ENCODE results near the gene PPIAL4G.
"Not testable (repeated sequence)": the region's sequence is repeated elsewhere in the genome, so short reads cannot be mapped to it uniquely, and the experiment has no call there.

The PPIAL4G gene

DNA sequence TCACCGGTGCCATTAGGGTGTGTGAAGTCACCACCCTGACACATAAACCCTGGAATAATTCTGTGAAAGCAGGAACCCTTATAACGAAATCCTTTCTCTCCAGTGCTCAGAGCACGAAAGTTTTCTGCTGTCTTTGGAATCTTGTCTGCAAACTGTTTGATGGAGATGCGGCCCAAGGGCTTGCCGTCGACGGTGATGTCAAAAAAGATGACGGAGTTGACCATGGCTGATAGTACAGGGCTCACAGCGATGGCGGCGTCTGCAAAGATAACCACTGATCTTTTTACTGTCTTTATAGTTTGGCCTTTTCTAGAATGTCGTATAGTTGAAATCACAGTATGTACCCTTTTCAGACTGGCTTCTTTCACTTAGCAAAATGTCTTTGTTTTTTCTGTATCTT lies at the start of gene PPIAL4G:
PPIAL4G (minus strand) TSS at position 274 of the 400 bp plus-strand sequence; CDS start at position 224, 50 bp downstream.
- H3K9me3 ChIP-seq; DNase-seq; H3K27me3 ChIP-seq; H3K27ac ChIP-seq; intact Hi-C loops (cut with DNase I; ENCODE audit: low total_unique reads); H3K4me3 ChIP-seq; H3K36me3 ChIP-seq; H3K4me1 ChIP-seq: not testable (repeated sequence)

DNA sequence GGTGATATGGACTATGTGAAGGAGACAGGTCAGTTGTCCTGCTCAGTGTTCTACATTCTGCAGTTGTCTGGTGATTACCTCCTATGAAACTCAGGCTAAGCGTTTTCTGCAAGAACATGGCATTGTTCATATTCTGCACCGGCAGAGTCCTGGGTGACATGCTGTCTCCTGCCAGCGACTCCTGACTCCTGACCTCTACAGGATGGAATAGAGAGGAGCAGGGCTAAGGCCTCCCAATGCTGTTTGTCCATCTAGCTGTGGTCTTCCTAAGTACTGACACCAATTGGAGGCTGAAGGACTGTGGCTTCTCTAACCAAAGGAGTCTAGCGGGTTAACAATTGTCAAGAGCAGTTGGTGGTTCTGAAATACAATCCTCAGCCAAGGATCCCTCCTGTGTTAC lies 49.1 kb upstream of the PPIAL4G start:
- H3K36me3 ChIP-seq, result peaks cover 0 to 14% (median 9%) of the 10 kb centered on the region in 3 donors
- H3K4me3 ChIP-seq; H3K4me1 ChIP-seq; DNase-seq; H3K27me3 ChIP-seq; intact Hi-C loops (cut with DNase I; ENCODE audit: low total_unique reads); H3K27ac ChIP-seq; H3K9me3 ChIP-seq: not testable (repeated sequence)

DNA sequence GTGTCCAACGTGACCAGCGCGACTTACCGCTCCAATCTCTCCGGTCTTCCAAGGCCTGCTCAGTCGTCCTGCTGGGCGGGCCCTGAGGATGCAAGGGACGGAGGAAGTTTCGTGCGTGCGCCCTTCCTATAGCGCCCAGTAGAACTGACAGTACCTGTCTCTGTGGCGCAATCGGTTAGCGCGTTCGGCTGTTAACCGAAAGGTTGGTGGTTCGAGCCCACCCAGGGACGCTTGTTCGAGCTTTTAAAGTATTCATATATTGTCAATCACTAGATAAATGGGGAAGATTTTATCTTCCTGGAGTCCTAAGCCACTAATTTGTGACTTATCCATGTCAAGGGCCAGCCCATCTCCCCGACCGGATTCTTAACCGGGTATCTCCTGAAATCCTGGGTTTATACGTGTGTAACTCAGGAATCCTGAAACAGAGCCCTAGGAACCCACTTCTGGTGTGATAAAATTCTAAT lies 46.0 kb upstream of the PPIAL4G start:
- intact Hi-C loops (cut with DNase I; ENCODE audit: low total_unique reads); H3K27me3 ChIP-seq; H3K36me3 ChIP-seq; H3K4me1 ChIP-seq; H3K9me3 ChIP-seq: not testable (repeated sequence)
- Histone ChIP-seq H3K4me3 (peak overlapping the region; percentile 42 to 46), H3K27ac (peak overlapping the region; percentile 13 to 28)
- DNase-seq, result peak; percentile 28 to 62

DNA sequence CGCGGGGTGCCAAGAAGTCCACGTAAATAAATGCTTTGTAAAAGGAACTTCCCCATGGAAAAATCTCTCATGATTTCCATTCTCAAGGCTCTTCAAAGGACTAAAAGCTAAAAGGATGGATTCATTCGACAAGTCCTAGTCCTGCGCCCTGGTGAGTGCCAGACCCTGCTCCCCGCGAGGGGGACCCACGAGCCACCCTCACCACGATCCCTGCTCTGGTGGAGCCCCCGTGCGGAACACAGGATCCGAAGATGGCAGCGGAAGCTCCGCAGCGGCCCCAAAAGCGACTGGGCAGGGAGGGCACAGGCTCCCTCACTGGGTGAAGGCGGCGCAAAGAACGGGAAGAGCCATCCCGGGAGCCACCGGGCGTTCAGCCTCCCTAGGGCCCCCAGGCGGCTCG lies 45.5 kb upstream of the PPIAL4G start:
- H3K27me3 ChIP-seq; H3K4me1 ChIP-seq; intact Hi-C loops (cut with DNase I; ENCODE audit: low total_unique reads); H3K36me3 ChIP-seq; DNase-seq; H3K9me3 ChIP-seq: not testable (repeated sequence)
- TF ChIP-seq, protein P1, sequence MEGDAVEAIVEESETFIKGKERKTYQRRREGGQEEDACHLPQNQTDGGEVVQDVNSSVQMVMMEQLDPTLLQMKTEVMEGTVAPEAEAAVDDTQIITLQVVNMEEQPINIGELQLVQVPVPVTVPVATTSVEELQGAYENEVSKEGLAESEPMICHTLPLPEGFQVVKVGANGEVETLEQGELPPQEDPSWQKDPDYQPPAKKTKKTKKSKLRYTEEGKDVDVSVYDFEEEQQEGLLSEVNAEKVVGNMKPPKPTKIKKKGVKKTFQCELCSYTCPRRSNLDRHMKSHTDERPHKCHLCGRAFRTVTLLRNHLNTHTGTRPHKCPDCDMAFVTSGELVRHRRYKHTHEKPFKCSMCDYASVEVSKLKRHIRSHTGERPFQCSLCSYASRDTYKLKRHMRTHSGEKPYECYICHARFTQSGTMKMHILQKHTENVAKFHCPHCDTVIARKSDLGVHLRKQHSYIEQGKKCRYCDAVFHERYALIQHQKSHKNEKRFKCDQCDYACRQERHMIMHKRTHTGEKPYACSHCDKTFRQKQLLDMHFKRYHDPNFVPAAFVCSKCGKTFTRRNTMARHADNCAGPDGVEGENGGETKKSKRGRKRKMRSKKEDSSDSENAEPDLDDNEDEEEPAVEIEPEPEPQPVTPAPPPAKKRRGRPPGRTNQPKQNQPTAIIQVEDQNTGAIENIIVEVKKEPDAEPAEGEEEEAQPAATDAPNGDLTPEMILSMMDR (IDR thresholded peaks at IDR 0.05), result peak in 1 of 2 experiments; percentile 24
- peak overlapping the region; percentile 13 to 28 for H3K27ac ChIP-seq
- H3K4me3 ChIP-seq, result peak overlapping the region; percentile 42 to 46

DNA sequence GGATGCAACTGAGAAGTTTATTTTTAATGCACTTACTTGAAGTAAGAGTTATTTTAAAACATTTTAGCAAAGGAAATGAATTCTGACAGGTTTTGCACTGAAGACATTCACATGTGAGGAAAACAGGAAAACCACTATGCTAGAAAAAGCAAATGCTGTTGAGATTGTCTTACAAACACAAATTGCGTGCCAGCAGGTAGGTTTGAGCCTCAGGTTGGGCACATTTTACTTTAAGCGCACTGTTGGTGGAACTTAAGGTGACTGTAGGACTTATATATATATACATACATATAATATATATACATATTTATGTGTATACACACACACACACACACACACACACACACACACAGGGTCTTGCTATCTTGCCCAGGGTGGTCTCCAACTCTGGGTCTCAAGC lies 43.5 kb upstream of the PPIAL4G start:
- intact Hi-C loops (cut with DNase I; ENCODE audit: low total_unique reads); H3K27me3 ChIP-seq: not testable (repeated sequence)

DNA sequence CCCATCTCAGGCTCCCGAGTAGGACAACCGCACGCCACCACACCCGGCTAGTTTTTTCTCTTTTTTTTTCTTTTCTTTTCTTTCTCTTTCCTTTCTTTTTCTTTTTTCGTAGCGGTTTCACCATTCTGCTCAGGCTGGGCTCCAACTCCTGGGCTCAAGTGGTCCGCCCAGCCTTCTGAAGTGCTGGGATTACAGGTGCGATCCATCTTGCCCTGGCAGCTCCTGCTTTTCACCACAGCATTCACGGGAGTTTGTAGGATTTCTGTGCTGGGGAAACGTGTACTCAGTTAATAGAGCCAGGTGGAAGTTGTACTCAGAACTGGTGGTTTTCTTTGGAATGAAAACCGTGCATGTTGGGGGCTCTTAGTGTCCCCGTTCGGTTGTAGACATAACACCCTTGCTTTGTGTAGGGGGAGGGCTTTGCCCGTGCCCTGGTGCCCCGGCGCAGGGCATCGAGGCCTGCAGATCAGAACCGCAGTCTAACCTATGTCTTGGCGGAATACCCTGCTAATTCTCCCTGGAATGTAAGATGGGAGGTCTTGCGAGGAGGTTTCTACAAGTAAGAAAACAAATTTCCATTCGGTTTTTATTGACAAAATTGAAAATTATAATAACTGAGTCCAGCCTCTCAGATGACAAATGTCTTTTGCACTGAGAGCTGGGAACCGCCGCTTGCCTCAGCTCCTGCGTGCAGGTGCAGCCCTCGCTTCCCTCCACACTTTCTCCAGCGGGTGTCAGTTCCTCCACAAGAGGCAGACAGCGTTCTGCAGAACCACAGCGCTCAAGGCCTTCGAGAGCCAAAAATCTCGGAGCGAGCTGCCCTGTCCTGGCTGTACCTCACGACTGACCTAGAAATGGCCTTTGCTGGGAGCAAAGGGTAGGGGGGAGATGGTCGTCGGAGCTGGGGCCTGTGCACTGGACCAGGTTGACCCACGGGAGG lies 40.4 kb upstream of the PPIAL4G start:
- intact Hi-C loops (cut with DNase I; ENCODE audit: low total_unique reads); H3K4me1 ChIP-seq; H3K36me3 ChIP-seq; H3K9me3 ChIP-seq; DNase-seq; H3K27me3 ChIP-seq: not testable (repeated sequence)
- Histone ChIP-seq H3K4me3 (peak overlapping the region; percentile 51 to 57), H3K27ac (peak overlapping the region in 1 of 2 donors; percentile 76)

More for the DNA sequence above, 43.5 kb upstream of the PPIAL4G start:
- not testable (repeated sequence) for H3K4me3 ChIP-seq, H3K9me3 ChIP-seq, H3K36me3 ChIP-seq, DNase-seq, H3K4me1 ChIP-seq, H3K27ac ChIP-seq

DNA sequence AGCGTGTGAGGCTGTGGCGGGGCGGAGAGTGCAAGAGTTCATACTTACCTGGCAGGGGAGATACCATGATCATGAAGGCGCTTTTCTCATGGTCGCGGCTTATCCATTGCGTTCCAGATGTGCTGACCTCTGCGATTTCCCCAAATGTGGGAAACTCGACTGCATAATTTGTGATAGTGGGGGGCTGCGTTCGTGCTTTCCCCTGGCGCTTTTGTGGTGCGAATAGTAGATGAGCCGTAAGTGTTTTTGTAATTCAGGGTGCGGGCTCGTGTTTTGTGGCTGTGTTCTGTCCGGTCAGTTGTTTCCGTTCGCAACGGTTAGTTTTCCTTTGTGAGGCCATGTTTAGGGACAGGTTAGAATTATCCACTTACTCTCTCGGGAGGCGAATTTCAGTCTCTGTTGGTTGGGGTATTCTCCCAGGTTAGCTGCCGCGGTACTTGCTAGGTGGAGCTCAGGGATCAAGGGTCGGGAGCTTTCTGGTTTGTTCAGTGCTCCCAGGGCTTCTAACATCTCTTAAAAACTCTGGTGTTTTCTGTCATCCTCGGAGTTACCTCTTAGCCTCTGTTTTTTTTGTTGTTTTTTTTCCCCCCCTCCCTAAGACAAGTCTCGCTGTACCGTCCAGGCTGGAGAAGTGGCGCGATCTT lies 39.6 kb upstream of the PPIAL4G start:
- H3K9me3 ChIP-seq, result not testable (repeated sequence)

DNA sequence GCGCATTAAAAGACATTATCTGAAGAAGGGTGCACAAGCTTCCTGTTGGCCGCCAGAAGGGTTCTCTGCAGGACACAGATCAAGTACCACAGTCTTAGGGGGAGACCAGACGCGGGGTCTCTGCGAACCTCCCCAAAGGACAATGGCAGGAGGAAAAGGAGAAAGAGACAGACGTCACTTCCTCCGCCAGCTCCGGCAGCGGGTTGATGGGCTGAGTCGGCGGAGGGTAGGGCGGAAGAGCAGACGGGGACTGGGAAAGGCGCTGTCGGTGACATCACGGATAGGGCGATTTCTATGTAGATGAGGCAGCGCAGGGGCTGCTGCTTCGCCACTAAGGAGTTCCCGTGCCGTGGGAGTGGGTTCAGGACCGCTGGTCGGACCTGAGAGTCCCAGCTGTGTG lies 39.0 kb upstream of the PPIAL4G start:
- H3K27ac ChIP-seq, result peak overlapping the region; percentile 74 to 76
- H3K4me3 ChIP-seq, result peak overlapping the region; percentile 51 to 57

More for the DNA sequence above, 39.6 kb upstream of the PPIAL4G start:
- Histone ChIP-seq H3K4me3 (peak overlapping the region; percentile 51 to 57), H3K27ac (peak overlapping the region; percentile 74 to 76)
- H3K4me1 ChIP-seq; intact Hi-C loops (cut with DNase I; ENCODE audit: low total_unique reads); H3K27me3 ChIP-seq; H3K36me3 ChIP-seq: not testable (repeated sequence)
- peak; percentile 79 to 84 for DNase-seq

DNA sequence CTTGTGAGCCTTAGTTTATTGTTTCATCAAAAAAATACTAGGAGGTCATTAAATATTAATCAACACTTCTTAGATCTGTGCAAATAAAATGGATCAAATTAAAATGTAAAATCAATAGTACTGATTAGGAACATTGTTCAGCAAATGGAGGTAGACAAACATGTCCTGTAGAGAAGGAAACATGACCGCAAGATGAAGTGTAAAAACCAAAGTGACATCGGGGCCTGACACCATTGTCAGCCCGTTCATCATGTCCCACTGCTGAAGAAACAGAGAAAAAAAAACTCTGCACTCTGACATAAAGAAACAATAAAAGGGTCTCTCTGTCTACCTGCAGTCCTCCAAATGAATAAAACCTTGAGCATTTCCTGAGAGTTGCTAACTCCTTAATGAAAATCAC lies 31.2 kb upstream of the PPIAL4G start:
- H3K9me3 ChIP-seq; intact Hi-C loops (cut with DNase I; ENCODE audit: low total_unique reads): not testable (repeated sequence)

More for the DNA sequence above, 39.0 kb upstream of the PPIAL4G start:
- H3K27me3 ChIP-seq; intact Hi-C loops (cut with DNase I; ENCODE audit: low total_unique reads); H3K36me3 ChIP-seq; H3K9me3 ChIP-seq; H3K4me1 ChIP-seq: not testable (repeated sequence)
- DNase-seq, result peak; percentile 75 to 90

DNA sequence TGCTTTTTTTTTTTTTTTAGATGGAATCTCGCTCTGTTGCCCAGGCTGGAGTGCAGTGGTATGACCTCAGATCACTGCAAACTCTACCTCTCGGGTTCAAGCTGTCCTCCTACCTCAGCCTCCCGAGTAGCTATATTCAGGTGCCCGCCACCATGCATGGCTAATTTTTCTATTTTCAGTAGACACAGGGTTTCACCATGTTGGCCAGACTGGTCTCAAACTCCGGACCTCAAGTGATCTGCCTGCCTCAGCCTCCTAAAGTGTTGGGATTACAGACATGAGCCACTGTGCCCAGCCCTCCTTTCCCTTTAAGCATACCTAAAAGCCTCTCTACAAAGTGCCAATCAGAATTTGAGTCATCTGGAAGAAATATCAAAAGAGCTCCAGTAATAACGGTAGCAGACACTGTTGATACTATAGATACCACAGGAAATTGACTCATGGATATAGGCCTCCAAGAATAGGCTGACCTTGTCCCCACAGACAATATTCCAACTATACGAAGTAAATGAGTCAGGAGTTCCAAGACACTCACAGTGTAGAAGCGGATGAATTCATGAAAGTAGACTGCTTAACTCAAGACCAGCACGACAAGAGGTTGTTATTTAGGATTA lies 29.6 kb upstream of the PPIAL4G start:
- H3K4me3 ChIP-seq; H3K4me1 ChIP-seq; H3K36me3 ChIP-seq; DNase-seq; H3K9me3 ChIP-seq; H3K27ac ChIP-seq; intact Hi-C loops (cut with DNase I; ENCODE audit: low total_unique reads); H3K27me3 ChIP-seq: not testable (repeated sequence)

More for the DNA sequence above, 31.2 kb upstream of the PPIAL4G start:
- not testable (repeated sequence) for H3K27ac ChIP-seq, H3K4me1 ChIP-seq, H3K4me3 ChIP-seq, H3K27me3 ChIP-seq, DNase-seq, H3K36me3 ChIP-seq

DNA sequence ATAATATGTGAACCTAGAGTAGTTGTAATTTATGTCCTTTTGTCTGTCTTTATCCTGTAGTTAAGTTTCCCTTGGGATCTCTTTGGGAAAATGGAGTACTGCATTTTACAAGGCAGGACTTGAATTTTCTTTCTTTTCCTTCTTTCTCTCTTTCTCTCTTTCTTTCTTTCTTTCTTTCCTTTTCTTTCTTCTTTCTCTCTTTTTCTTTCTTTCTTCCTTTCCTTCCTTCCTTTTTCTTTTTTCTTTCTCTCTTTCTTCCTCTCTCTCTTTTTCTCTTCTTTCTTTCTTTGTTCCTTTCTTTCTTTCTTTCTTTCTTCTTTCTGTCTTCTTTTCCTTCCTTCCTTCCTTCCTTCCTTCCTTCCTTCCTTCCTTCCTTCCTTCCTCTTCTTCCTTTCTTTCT lies 10.8 kb upstream of the PPIAL4G start:
- H3K4me1 ChIP-seq; intact Hi-C loops (cut with DNase I; ENCODE audit: low total_unique reads); H3K27ac ChIP-seq; DNase-seq; H3K4me3 ChIP-seq; H3K27me3 ChIP-seq; H3K9me3 ChIP-seq; H3K36me3 ChIP-seq: not testable (repeated sequence)

DNA sequence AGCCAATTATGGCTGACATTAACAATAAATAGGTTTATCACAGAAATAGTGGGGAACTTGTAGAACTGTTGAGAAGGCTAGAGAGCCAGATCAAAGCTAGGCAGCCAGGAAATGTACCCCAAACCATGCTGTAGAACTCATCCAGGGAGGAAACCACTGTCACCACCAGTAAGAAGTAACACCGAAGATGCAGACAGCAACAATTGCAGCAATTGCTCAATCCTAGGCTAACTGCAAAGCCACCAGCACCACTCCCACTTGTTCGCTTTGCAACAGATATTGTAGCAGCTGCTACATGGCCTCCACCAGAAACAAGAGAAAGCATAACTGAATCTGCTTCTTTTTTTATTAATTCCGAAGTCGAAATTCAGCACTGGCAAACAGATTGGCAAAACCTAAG lies 2.0 kb downstream of the PPIAL4G start:
- not testable (repeated sequence) for H3K36me3 ChIP-seq, H3K27ac ChIP-seq

More for the DNA sequence above, 2.0 kb downstream of the PPIAL4G start:
- H3K27me3 ChIP-seq; H3K9me3 ChIP-seq; DNase-seq; H3K4me3 ChIP-seq; intact Hi-C loops (cut with DNase I; ENCODE audit: low total_unique reads); H3K4me1 ChIP-seq: not testable (repeated sequence)

All from tibial artery (tissue), 4 donors.